Keratinocyte (primary cell): ENCODE data around the gene PLB1.

Experiments
- EZH2 ChIP-seq: IDR thresholded peaks from one replicate; pipeline ENCODE4 v1.6.1; 2012; ENCODE audit warnings: inconsistent platforms, mild to moderate bottlenecking, low read length, moderate library complexity
- TF ChIP-seq, protein P1 (sequence below), 3 experiments: IDR thresholded peaks in 1 of 3; conservative IDR thresholded peaks in 1 of 3; optimal IDR thresholded peaks in 1 of 3; 2 replicates in 2 of 3; 3 replicates in 1 of 3; pipeline versions ENCODE3 to v1.5.1; 2011; ENCODE audit warnings: low read length in 3 of 3, mild to moderate bottlenecking in 3 of 3, moderate library complexity in 2 of 3, control low read depth in 1 of 3, inconsistent platforms in 1 of 3; ENCODE audit not compliant: insufficient read depth in 2 of 3; ENCODE audit errors: extremely low read depth in 1 of 3

GRCh38 chr2:28471214-28471613, 24.6 kb upstream of the PLB1 start:
- TF ChIP-seq, protein P1, sequence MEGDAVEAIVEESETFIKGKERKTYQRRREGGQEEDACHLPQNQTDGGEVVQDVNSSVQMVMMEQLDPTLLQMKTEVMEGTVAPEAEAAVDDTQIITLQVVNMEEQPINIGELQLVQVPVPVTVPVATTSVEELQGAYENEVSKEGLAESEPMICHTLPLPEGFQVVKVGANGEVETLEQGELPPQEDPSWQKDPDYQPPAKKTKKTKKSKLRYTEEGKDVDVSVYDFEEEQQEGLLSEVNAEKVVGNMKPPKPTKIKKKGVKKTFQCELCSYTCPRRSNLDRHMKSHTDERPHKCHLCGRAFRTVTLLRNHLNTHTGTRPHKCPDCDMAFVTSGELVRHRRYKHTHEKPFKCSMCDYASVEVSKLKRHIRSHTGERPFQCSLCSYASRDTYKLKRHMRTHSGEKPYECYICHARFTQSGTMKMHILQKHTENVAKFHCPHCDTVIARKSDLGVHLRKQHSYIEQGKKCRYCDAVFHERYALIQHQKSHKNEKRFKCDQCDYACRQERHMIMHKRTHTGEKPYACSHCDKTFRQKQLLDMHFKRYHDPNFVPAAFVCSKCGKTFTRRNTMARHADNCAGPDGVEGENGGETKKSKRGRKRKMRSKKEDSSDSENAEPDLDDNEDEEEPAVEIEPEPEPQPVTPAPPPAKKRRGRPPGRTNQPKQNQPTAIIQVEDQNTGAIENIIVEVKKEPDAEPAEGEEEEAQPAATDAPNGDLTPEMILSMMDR (optimal IDR thresholded peaks at IDR 0.05 in 1 of 3, IDR thresholded peaks at IDR 0.05 in 1 of 3, conservative IDR thresholded peaks at IDR 0.05 in 1 of 3; ENCODE audit: extremely low read depth in 1 of 3, insufficient read depth in 2 of 3, low read length in 3 of 3): no peak
- TF ChIP-seq EZH2: no peak
